ENCODE data around the gene ZFYVE21.
A peak's percentile ranks its signal among the peaks of the same experiment; 100 is the strongest.

Gene ZFYVE21

DNA sequence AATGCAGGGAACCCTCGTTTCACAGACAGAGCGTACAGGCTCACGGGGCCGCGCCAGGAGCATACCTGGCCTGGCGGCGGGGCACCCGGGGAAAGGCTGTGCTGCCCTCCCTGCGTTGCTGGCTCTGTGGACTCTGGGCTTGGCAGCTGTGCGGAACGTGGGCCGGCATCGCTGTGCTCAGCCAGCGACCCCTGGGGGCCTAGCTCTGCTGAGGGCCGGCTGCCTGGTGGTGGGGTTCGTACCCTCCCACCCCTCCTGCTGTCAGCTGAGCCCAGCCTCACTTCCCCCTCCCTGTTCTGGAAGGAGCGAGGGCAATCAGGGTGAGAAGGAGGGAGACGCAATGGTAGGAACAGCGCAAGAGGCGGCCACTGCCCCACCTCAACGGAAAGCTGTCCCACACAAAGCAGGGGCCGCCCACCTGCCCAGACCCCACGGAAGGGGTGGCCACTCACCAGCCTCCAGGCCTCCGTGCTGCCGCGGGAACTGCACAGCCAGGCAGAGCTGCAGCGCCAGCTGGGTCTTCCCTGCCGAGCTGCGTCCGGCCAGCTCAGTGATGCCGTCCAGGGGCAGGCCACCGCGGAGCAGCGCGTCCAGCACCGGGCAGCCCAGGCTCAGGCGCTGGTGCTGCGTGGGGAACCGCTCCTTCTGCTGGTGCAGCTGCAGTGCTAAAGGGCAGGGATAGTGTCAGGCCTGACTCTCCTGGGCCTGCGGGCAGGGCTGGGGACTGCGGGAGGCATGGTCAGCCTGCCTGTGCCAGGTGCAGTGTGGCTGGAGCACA, 8.9 kb upstream of the ZFYVE21 start:
- no peak for DNase-seq

- DNase-seq = no peak
These were observed 8.0 kb upstream of the ZFYVE21 start for GRCh38 chr14:103707329-103708263.

DNA sequence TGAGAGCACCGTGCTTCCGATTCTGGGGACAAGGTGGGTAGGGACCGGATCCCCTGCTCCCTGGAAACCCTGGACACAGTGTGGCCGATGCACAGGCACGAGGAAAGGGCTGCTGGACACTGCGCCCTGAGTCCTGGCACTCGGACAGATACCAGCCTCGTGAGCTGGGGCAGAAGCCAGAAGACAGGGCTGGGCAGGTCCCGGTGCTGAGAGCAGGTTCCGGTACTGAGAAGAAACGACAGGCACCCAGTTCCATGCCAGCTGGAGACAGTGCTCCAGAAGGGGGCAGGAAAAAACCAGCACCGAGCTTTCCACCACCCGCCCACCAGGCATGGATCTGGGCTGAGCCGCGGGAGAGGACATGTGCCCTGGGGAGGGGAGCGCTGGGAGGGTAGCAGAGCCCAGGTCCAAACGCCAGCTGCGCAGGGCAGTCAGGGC, 6.8 kb upstream of the ZFYVE21 start:
- no peak for DNase-seq

DNA sequence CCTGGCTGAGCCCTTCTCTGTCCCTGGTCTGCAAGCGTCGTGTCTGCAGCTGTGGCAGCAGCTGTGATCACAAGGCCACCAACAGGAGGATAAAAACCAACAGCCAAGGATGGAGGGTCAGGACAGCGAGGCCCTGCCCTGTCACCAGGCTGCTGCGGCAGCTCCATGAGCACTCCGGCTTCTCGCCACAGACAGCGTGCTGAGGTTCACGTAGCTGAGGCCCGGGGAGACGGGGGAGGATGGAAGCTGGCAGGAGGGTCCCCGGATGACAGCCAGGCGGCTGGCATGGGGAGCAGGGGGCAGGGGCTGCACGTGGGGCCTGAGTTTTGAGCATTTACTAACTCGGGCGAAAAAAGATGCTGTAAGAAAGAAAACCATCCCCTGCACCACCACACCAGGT, 5.8 kb upstream of the ZFYVE21 start:
- no peak for DNase-seq

GRCh38 chr14:103710771-103711377, 4.7 kb upstream of the ZFYVE21 start:
- no peak for DNase-seq

- no peak for DNase-seq
These were observed 3.8 kb upstream of the ZFYVE21 start for GRCh38 chr14:103711516-103712431.

GRCh38 chr14:103712633-103713247, 2.9 kb upstream of the ZFYVE21 start:
- DNase-seq = no peak

- no peak for DNase-seq
These were observed 2.1 kb upstream of the ZFYVE21 start for GRCh38 chr14:103713304-103714062.

DNA sequence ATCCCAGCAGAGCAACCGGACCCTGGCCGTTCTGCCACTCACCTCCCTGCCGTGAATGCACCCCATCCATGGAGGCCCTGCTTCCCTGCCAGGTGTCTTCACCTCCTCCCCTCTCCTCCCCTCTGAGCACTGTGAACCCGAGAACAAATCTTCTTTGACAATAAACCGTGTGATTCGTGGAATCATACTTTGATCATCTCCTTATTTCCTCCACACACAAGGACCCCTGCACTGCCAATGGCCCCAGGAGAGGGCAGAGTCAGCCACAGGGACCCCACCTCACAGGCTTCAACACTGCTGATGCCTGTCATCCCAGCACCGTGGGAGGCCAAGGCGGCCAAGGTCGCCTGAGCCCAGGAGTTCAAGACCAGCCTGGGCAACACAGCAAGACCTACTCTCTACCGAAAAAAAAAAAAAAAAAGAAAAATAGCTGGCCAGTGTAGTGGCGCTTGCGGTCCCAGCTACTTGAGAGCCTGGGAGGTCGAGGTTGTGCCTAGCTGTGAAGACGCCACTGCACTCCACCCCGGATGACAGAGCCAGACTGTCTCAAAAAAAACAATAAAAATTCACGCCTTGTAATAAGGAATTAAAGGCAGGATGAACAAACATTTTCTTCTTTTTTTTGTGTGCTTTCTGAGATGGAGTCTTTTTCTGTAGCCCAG, 1.4 kb upstream of the ZFYVE21 start:
- DNase-seq = no peak

GRCh38 chr14:103716091-103716801, 636 bp downstream of the ZFYVE21 start:
- peak; percentile 9 for DNase-seq

GRCh38 chr14:103716899-103717411, 1.3 kb downstream of the ZFYVE21 start:
- no peak for DNase-seq

- no peak for DNase-seq
These were observed 3.0 kb downstream of the ZFYVE21 start for GRCh38 chr14:103718572-103718971.

- no peak for DNase-seq
These were observed 4.1 kb downstream of the ZFYVE21 start for GRCh38 chr14:103719751-103720150.

DNA sequence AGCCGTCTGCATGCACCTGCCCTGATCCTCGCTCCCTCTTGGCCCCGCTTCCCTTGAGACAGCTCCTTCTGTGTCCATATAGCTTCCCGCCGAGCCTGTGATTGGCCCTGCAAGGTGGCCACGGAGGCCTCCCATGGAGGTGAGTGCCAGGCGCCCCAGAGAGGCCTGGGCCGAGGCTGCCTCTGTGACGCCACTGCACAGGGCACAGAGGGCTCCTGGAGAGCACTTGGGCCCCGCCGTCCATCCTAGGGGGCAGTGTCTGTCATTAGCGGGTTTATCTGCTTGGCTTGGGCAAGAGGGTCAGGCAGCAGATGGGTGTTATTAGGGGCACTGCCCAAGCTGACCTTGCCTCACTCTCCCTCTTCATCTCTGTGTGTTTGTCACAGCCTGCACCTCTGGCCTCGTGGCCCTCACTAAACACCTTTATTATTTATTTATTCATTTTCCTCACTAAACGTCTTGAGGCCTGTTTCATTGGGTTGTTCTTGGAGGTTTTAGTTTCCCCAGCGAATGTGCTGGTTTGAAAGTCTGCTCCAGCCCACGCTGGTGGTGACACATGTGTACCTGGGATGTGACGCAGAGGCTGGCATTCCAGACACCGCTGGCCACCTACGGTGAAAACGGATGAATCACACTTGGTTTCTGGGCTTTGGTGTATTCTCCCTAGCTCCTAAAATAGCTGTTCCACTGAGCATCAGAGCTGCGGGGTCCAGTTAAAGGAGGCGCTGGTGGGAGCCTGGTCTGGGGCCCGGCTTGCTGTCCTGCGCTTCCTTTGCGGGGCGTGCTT, 5.9 kb downstream of the ZFYVE21 start:
- DNase-seq = no peak

GRCh38 chr14:103723748-103724081, 8.1 kb downstream of the ZFYVE21 start:
- no peak for DNase-seq

DNA sequence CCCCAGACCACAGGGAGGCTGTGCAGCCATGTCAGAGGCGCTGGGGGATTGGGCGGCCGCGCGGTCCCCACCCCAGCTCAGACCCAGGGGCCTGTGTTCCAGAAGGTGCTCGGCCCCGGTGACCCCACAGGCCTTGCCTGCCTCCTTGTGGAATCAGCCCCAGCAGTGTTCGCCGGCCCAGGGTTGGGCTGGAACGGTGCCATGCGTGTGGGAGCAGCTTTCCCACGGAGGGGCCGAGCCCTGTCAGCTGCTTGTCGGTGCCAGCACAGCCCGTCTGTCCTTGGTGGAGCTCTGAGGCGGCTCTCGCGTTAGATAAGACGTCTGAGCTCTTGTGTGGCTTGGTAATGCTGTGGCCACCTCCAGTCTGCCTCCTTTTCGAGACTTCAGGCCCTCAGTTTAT, 8.5 kb downstream of the ZFYVE21 start:
- no peak for DNase-seq

DNA sequence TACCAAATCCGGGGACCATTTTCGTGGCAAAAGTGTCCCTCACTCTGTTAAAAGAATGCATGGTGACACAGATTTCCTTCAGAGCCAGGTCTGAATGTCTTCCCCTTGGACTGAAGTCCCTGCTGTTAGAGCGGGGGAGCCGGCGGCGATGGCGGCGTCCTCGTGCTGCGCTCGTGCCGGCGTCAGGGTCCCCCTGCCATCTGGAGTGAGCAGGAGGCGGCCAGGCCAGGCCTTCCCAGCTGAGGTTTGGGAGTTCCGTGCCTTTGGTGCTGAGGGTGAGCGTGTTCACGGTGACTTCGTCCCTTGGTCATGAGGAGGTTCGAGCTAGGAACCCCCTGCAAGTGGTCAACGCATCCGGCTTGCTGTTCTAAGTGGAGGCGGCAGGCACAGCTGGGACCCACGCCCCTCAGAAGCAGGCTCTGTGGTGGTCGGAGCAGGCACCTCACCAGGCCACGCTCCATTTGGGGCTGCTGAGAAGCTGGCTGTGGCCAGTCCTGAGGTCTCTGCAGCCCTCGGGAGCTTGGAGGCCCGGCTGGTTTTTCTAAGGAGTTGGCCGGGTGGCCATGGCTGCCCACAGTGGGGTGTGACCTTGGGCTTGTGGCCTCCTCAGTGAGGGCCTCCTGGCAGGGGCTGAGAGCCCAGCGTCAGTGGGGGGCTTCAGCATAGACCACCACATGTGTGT, 9.5 kb downstream of the ZFYVE21 start:
- DNase-seq = no peak

DNA sequence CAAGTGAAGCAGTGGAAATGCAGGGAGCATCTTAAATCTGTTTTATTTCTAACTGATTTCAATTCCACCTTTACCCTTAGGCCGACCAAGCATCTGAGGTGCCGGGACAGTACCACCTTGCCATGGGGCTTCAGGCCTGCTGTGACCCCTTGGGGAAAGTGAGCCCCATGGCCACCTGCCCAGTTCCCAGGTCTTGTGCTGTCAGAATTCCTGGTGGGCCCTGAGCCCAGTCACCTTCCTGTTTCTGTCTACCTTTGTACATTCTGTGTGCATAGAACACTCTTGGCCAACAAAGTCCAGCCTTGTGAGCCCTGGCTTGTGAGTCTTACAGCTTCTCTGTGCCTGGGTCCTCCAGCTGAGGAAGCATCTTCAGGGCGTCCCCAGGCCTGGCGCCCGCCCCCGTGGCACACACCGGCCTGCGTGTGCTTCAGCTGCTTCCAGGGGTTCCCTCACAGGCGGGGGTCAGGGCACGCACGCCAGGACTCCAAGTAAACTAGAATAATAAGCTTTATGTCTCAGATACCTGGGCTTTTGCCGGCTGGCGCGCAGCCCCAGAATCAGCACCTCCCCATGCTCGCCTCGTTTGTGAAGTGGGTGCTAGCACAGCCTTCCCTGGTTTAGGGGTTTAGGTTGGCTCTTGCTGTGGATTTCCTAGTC, 10.3 kb downstream of the ZFYVE21 start:
- DNase-seq = no peak

All from CD4-positive, alpha-beta T cell treated with Interleukin-10 for 1 hour (primary cell).